ENCODE results near the gene IL22. TPM values are rescaled to one million over a fixed set of nuclear protein-coding genes. Genes with fewer than 3 reads are reported as not detected.

IL22 gene
- total RNA-seq, 4 donors from 2014 or later: not detected

GRCh38 chr12:68291396-68292036 lies 38.1 kb upstream of the IL22 start:
- TF ChIP-seq EP300 (IDR thresholded peaks at IDR 0.05) (no peak), POLR2A (IDR thresholded peaks at IDR 0.05) (no peak), POLR2AphosphoS5 (IDR thresholded peaks at IDR 0.05) (no peak), CTCF (IDR thresholded peaks at IDR 0.05) (no peak)
- Histone ChIP-seq H3K36me3 (peaks cover 6% of the 10 kb centered on the region), H3K27ac (no peak overlapping the region), H3K4me3 (no peak overlapping the region), H3K27me3 (no peaks in the 10 kb centered on the region), H3K9me3 (no peaks in the 10 kb centered on the region), H3K4me1 (no peaks in the 10 kb centered on the region)
- WGBS: 52% methylated on average over 4 of the region's 4 CpGs
- DNase-seq (ENCODE audit: low spot score in 2 of 2): no peak

- Histone ChIP-seq H3K4me1 (no peaks in the 10 kb centered on the region), H3K27me3 (no peaks in the 10 kb centered on the region), H3K4me3 (no peak overlapping the region), H3K27ac (no peak overlapping the region), H3K9me3 (no peaks in the 10 kb centered on the region), H3K36me3 (no peaks in the 10 kb centered on the region)
- no peak for DNase-seq (ENCODE audit: low spot score in 2 of 2)
- 44% methylated on average over 6 of the region's 6 CpGs for WGBS
- no peak for TF ChIP-seq EP300 (IDR thresholded peaks at IDR 0.05)
- no peak for TF ChIP-seq POLR2AphosphoS5 (IDR thresholded peaks at IDR 0.05)
- no peak for TF ChIP-seq POLR2A (IDR thresholded peaks at IDR 0.05)
- no peak for TF ChIP-seq CTCF (IDR thresholded peaks at IDR 0.05)
Measured at GRCh38 chr12:68290126-68290525, 36.7 kb upstream of the IL22 start.

GRCh38 chr12:68287106-68287505 lies 33.7 kb upstream of the IL22 start:
- H3K36me3 ChIP-seq: no peaks in the 10 kb centered on the region
- TF ChIP-seq POLR2A (IDR thresholded peaks at IDR 0.05) (no peak), CTCF (IDR thresholded peaks at IDR 0.05) (no peak), EP300 (IDR thresholded peaks at IDR 0.05) (no peak), POLR2AphosphoS5 (IDR thresholded peaks at IDR 0.05) (no peak)
- no peaks in the 10 kb centered on the region for H3K4me1 ChIP-seq
- no peaks in the 10 kb centered on the region for H3K9me3 ChIP-seq
- no peak overlapping the region for H3K27ac ChIP-seq
- H3K27me3 ChIP-seq: no peaks in the 10 kb centered on the region
- 48% methylated on average over 5 of the region's 5 CpGs for WGBS
- H3K4me3 ChIP-seq: no peak overlapping the region
- DNase-seq (ENCODE audit: low spot score in 2 of 2): no peak

GRCh38 chr12:68286396-68286795 lies 33.0 kb upstream of the IL22 start:
- Histone ChIP-seq H3K27ac (no peak overlapping the region), H3K36me3 (no peaks in the 10 kb centered on the region), H3K4me3 (no peak overlapping the region), H3K27me3 (no peaks in the 10 kb centered on the region), H3K9me3 (no peaks in the 10 kb centered on the region), H3K4me1 (no peaks in the 10 kb centered on the region)
- WGBS: 90% methylated on average over 4 of the region's 4 CpGs
- TF ChIP-seq EP300 (IDR thresholded peaks at IDR 0.05) (no peak), POLR2AphosphoS5 (IDR thresholded peaks at IDR 0.05) (no peak), CTCF (IDR thresholded peaks at IDR 0.05) (no peak), POLR2A (IDR thresholded peaks at IDR 0.05) (no peak)
- DNase-seq (ENCODE audit: low spot score in 2 of 2): no peak

- WGBS: 86% methylated on average over 3 of the region's 3 CpGs
- no peaks in the 10 kb centered on the region for H3K9me3 ChIP-seq
- TF ChIP-seq POLR2A (IDR thresholded peaks at IDR 0.05) (no peak), POLR2AphosphoS5 (IDR thresholded peaks at IDR 0.05) (no peak), CTCF (IDR thresholded peaks at IDR 0.05) (no peak)
Measured at GRCh38 chr12:68285541-68285940, 32.1 kb upstream of the IL22 start.

More at GRCh38 chr12:68285541-68285940, 32.1 kb upstream of the IL22 start:
- H3K4me3 ChIP-seq: no peak overlapping the region
- no peak overlapping the region for H3K27ac ChIP-seq
- no peaks in the 10 kb centered on the region for H3K36me3 ChIP-seq
- no peaks in the 10 kb centered on the region for H3K27me3 ChIP-seq
- no peaks in the 10 kb centered on the region for H3K4me1 ChIP-seq
- no peak for DNase-seq (ENCODE audit: low spot score in 2 of 2)

All from suprapubic skin (tissue), 4 donors.